Uterus (tissue), 4 donors: Measurements from ENCODE around the gene ZSCAN25. TPM values are rescaled to one million over a fixed set of nuclear protein-coding genes. Genes with fewer than 3 reads are reported as not detected.
"Not testable (repeated sequence)": the region's sequence is repeated elsewhere in the genome, so short reads cannot be mapped to it uniquely, and the experiment has no call there.

Experiments
- DNase-seq, 2 donors: peaks; one replicate each; pipeline ENCODE4 v3.0.0-alpha.2; 2019 to 2020
- H3K27ac ChIP-seq, 2 donors: fragments of 200-600 bp; sonication (generic); 1 replicate in 1 of 2; 2 replicates in 1 of 2; pipeline ENCODE4 v1.5.1; 2016 to 2018
- H3K27me3 ChIP-seq, 2 donors: fragments of 200-600 bp; sonication (generic); one replicate each; pipeline ENCODE4 v1.5.1; 2018 to 2019; ENCODE audit warnings: control low read depth in 1 of 2
- H3K36me3 ChIP-seq, 2 donors: fragments of 200-600 bp; sonication (generic); one replicate each; pipeline ENCODE4 v1.5.1; 2019; ENCODE audit warnings: control low read depth in 1 of 2
- H3K4me1 ChIP-seq, 2 donors: fragments of 200-600 bp; sonication (generic); one replicate each; pipeline ENCODE4 v1.5.1; 2018 to 2019; ENCODE audit warnings: control low read depth in 1 of 2
- H3K4me3 ChIP-seq, 2 donors: fragments of 200-600 bp; sonication (generic); 1 replicate in 1 of 2; 2 replicates in 1 of 2; pipeline ENCODE4 v1.5.1; 2018 to 2019; ENCODE audit warnings: mild to moderate bottlenecking in 1 of 2
- H3K9me3 ChIP-seq, 2 donors: fragments of 200-600 bp; sonication (generic); one replicate each; pipeline ENCODE4 v1.5.1; 2019; ENCODE audit warnings: control low read depth in 1 of 2
- POLR2A ChIP-seq, 2 donors: fragments of 450-650 bp; IDR thresholded peaks; one replicate each; pipeline ENCODE4 v1.6.1; 2016; ENCODE audit warnings: antibody characterized with exemption in 2 of 2, mild to moderate bottlenecking in 1 of 2, moderate library complexity in 1 of 2
- intact Hi-C: fragments of 100-400 bp; cut with DNase I; formaldehyde crosslinking; loops from one replicate; pipeline ENCODE4 v1.15.1; 2023; ENCODE audit warnings: low total_unique reads
- total RNA-seq, 4 donors: library from RNA; depleted of rRNA in 3 of 4; stranded (reverse); fragments of >200 nt in 3 of 4; gene quantifications; one replicate each; pipeline versions ENCODE4 v1.1.0 to v1.2.4, GENCODE V29; 2014 to 2023
- TF ChIP-seq, protein P1 (sequence below), 4 experiments: fragments of 200-600 bp in 2 of 4; fragments of 450-650 bp in 2 of 4; sonication (generic) in 2 of 4; IDR thresholded peaks; one replicate each; pipeline ENCODE4 v1.5.1; 2016 to 2019; ENCODE audit warnings: antibody characterized with exemption in 4 of 4, mild to moderate bottlenecking in 2 of 4, moderate library complexity in 1 of 4
- donor health status: DM: yes; HTN: yes; CAD: no.

ZSCAN25 gene
- total RNA-seq, 4 donors from 2014 or later, result 6.8 to 26.9 (median 22.8) TPM

DNA sequence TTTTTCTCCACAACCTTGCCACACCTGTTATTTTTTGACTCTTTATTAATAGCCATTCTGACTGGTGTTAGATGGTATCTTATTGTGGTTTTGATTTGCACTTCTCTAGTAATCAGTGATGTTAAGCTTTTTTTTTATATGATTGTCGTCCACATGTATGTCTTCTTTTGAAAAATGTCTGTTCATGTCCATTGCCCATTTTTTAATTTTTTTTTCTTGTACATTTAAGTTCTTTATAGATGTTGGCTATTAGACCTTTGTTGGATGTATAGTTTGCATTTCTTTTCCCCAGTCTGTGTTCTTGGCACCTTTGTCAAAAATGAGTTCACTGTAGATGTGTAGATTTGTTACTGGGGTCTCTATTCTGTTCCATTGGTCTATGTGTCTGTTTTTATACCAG lies 28.8 kb downstream of the ZSCAN25 start:
- Histone ChIP-seq H3K36me3 (no peaks in the 10 kb centered on the region), H3K9me3 (no peaks in the 10 kb centered on the region), H3K27me3 (no peaks in the 10 kb centered on the region), H3K4me3 (no peak overlapping the region), H3K4me1 (no peaks in the 10 kb centered on the region), H3K27ac (no peak overlapping the region)
- TF ChIP-seq, protein P1, sequence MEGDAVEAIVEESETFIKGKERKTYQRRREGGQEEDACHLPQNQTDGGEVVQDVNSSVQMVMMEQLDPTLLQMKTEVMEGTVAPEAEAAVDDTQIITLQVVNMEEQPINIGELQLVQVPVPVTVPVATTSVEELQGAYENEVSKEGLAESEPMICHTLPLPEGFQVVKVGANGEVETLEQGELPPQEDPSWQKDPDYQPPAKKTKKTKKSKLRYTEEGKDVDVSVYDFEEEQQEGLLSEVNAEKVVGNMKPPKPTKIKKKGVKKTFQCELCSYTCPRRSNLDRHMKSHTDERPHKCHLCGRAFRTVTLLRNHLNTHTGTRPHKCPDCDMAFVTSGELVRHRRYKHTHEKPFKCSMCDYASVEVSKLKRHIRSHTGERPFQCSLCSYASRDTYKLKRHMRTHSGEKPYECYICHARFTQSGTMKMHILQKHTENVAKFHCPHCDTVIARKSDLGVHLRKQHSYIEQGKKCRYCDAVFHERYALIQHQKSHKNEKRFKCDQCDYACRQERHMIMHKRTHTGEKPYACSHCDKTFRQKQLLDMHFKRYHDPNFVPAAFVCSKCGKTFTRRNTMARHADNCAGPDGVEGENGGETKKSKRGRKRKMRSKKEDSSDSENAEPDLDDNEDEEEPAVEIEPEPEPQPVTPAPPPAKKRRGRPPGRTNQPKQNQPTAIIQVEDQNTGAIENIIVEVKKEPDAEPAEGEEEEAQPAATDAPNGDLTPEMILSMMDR (IDR thresholded peaks at IDR 0.05), result no peak
- no peak for TF ChIP-seq POLR2A (IDR thresholded peaks at IDR 0.05)
- intact Hi-C loops, result no loop called here
- DNase-seq, result no peak

DNA sequence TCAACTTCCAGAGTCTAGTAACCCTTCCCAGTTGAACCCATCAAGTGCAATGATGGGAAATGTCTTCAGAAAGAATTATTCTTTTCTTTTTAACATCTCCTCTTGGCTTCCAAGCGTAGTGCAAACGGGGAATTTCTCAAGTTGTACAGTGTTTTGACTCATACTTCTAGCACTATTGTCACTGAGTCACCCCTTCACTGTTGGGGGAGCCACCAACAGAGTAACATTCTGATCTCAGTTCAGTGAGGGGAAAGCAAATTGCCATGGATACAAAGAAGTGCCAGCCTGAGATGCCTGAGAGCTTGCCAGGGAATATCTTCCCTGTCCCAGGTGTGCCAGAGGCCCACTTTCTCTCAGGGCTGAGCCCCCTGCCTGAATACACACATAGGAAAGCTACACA lies 32.1 kb downstream of the ZSCAN25 start:
- no peaks in the 10 kb centered on the region for H3K27me3 ChIP-seq
- H3K4me3 ChIP-seq, result no peak overlapping the region
- no peak for TF ChIP-seq POLR2A (IDR thresholded peaks at IDR 0.05)
- H3K9me3 ChIP-seq, result no peaks in the 10 kb centered on the region
- no peak overlapping the region for H3K27ac ChIP-seq
- H3K36me3 ChIP-seq, result no peaks in the 10 kb centered on the region
- H3K4me1 ChIP-seq, result no peaks in the 10 kb centered on the region
- DNase-seq, result no peak
- intact Hi-C loops, result no loop called here

DNA sequence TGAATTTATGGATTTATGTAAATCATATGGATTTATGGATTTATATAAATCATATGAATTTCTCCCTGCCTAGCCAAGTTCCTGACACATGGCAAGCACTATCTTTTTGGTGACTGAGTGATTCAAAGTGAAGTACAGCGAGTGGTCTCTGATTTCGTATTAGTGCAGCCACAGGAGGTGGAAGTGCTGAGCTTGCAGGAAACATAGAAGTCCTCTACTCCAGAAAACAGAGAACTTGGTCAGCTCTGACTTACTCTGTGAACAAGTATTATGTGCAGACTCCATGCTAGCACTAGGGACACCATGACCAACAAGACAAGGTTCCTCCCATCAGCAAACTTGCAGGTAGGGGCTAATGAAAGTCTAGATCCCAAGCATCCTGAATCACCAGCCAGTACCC lies 34.5 kb downstream of the ZSCAN25 start:
- H3K27ac ChIP-seq, result no peak overlapping the region
- no peak for TF ChIP-seq POLR2A (IDR thresholded peaks at IDR 0.05)
- TF ChIP-seq, protein P1 (IDR thresholded peaks at IDR 0.05), result no peak
- intact Hi-C loops, result no loop called here

DNA sequence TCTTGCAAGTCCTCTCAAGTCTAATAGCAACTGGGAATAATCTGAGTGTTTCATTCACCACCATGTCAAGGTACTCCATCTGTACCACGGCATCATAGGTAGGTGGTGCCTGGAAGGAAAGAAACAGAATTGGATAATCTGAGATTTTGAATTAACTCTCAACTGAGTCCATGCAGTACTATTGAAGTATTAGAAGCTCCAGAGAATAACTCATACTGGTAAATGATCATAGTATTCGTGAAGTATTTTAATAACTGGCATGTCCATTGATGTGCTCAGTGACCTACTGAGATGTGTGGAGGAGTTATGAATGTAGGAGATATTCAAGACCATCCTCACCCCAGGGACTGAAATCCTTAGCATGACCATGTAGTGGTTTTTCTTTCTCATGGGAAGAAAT lies 35.9 kb downstream of the ZSCAN25 start:
- Histone ChIP-seq H3K36me3 (no peaks in the 10 kb centered on the region), H3K4me3 (no peak overlapping the region), H3K4me1 (no peaks in the 10 kb centered on the region), H3K27ac (no peak overlapping the region), H3K9me3 (no peaks in the 10 kb centered on the region), H3K27me3 (no peaks in the 10 kb centered on the region)
- DNase-seq, result no peak
- TF ChIP-seq, protein P1 (IDR thresholded peaks at IDR 0.05), result no peak
- no peak for TF ChIP-seq POLR2A (IDR thresholded peaks at IDR 0.05)
- intact Hi-C loops, result no loop called here

More for the DNA sequence above, 34.5 kb downstream of the ZSCAN25 start:
- H3K9me3 ChIP-seq, result no peaks in the 10 kb centered on the region
- no peaks in the 10 kb centered on the region for H3K27me3 ChIP-seq
- H3K36me3 ChIP-seq, result no peaks in the 10 kb centered on the region
- H3K4me1 ChIP-seq, result no peaks in the 10 kb centered on the region
- DNase-seq, result no peak
- H3K4me3 ChIP-seq, result no peak overlapping the region

DNA sequence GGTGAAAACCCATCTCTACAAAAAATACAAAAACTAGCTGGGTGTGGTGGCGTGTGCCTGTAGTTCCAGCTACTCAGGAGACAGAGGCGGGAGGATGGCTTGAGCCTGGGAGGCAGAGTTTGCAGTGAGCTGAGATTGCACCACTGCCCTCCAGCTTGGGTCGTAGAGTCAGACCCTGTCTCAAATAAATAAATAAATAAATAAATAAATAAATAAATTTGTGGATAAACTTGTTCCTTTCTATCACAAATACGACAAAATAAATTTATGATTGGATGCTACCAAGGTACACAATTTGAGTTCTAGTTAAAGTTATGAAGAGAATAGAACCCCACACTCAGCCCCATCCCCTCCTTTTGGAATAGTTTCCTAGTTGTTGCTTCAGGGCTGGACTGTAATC lies 36.5 kb downstream of the ZSCAN25 start:
- DNase-seq, intact Hi-C loops, H3K9me3 ChIP-seq, H3K27me3 ChIP-seq, H3K4me3 ChIP-seq, H3K36me3 ChIP-seq, H3K27ac ChIP-seq, H3K4me1 ChIP-seq: not testable (repeated sequence)

DNA sequence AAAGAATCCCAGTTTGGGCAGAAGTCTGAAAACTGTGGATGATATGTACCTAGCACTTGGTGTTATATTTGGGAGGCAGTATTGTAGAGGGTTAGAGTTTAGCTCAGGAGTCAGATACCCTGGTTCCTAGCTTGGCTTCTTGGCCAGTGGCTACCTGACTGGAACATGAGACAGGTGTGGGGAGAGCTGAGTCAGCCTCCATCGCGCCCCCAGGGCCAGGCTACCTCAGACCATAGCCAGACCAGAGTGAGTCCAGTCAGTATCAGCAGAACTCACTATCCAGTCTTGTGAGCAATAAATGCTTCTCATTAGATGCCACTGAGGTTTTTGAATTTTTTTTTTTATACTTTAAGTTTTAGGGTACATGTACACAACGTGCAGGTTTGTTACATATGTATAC lies 37.0 kb downstream of the ZSCAN25 start:
- Histone ChIP-seq H3K4me1 (no peaks in the 10 kb centered on the region), H3K27me3 (no peaks in the 10 kb centered on the region), H3K4me3 (no peak overlapping the region), H3K27ac (no peak overlapping the region), H3K9me3 (no peaks in the 10 kb centered on the region), H3K36me3 (no peaks in the 10 kb centered on the region)
- intact Hi-C loops, result no loop called here
- TF ChIP-seq POLR2A (IDR thresholded peaks at IDR 0.05), result no peak
- TF ChIP-seq, protein P1 (IDR thresholded peaks at IDR 0.05), result no peak
- no peak for DNase-seq

DNA sequence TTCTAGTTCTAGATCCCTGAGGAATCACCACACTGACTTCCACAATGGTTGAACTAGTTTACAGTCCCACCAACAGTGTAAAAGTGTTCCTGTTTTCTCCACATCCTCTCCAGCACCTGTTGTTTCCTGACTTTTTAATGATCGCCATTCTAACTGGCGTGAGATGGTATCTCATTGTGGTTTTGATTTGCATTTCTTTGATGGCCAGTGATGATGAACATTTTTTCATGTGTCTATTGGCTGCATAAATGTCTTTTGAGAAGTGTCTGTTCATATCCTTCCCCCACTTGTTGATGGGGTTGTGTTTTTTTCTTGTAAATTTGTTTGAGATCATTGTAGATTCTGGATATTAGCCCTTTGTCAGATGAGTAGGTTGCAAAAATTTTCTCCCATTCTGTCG lies 37.9 kb downstream of the ZSCAN25 start:
- H3K4me1 ChIP-seq, intact Hi-C loops, H3K27me3 ChIP-seq, H3K36me3 ChIP-seq, H3K4me3 ChIP-seq, H3K27ac ChIP-seq, DNase-seq, H3K9me3 ChIP-seq: not testable (repeated sequence)

DNA sequence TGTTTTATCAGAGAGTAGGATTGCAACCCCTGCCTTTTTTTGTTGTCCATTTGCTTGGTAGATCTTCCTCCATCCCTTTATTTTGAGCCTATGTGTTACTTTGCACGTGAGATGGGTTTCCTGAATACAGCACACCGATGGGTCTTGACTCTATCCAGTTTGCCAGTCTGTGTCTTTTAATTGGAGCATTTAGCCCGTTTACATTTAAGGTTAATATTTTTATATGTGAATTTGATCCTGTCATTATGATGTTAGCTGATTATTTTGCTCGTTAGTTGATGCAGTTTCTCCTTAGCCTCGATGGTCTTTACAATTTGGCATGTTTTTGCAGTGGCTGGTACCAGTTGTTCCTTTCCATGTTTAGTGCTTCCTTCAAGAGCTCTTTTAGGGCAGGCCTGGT lies 41.1 kb downstream of the ZSCAN25 start:
- H3K27ac ChIP-seq, H3K4me1 ChIP-seq, H3K36me3 ChIP-seq, DNase-seq, H3K4me3 ChIP-seq, intact Hi-C loops, H3K9me3 ChIP-seq, H3K27me3 ChIP-seq: not testable (repeated sequence)
